GM23338 (cell line): Measurements from ENCODE around the gene TRAPPC3L. TPM values are rescaled to one million over a fixed set of nuclear protein-coding genes. Genes with fewer than 3 reads are reported as not detected.

Experiments
- ATAC-seq: fragments of 200-7000 bp; cut with Tn5 transposase; 3 replicates; pipeline ENCODE4 v1.9.1; 2020
- DNase-seq: peaks from one replicate; pipeline ENCODE4 v3.0.0-alpha.2; 2015; ENCODE audit warnings: low spot score
- H2AFZ ChIP-seq: fragments of 200-600 bp; sonication (generic); 2 replicates; pipeline ENCODE4 v1.8.0; 2016; ENCODE audit warnings: antibody characterized with exemption, mild to moderate bottlenecking, moderate library complexity
- H3F3A ChIP-seq: fragments of 200-600 bp; sonication (generic); replicated peaks from 2 replicates; pipeline ENCODE4 v1.8.0; 2017; ENCODE audit warnings: antibody characterized with exemption, mixed run types, low read depth
- H3K27ac ChIP-seq: fragments of 200-600 bp; sonication (generic); 2 replicates; pipeline ENCODE4 v1.6.1; 2016; ENCODE audit warnings: low read depth
- H3K27me3 ChIP-seq: fragments of 200-600 bp; sonication (generic); 2 replicates; pipeline ENCODE4 v1.8.0; 2016; ENCODE audit warnings: mild to moderate bottlenecking, mixed run types, moderate library complexity; ENCODE audit not compliant: insufficient read depth
- H3K36me3 ChIP-seq: fragments of 200-600 bp; sonication (generic); 2 replicates; pipeline ENCODE4 v1.8.0; 2016; ENCODE audit warnings: mild to moderate bottlenecking; ENCODE audit not compliant: insufficient read depth
- H3K4me1 ChIP-seq: fragments of 200-600 bp; sonication (generic); 2 replicates; pipeline ENCODE4 v1.8.0; 2016; ENCODE audit warnings: mild to moderate bottlenecking, moderate library complexity; ENCODE audit not compliant: insufficient read depth
- H3K4me2 ChIP-seq: fragments of 200-600 bp; sonication (generic); 2 replicates; pipeline ENCODE4 v1.7.1; 2017; ENCODE audit warnings: mixed run types
- H3K4me3 ChIP-seq: fragments of 200-600 bp; sonication (generic); 2 replicates; pipeline ENCODE4 v1.6.1; 2016; ENCODE audit warnings: mixed run types
- H3K79me2 ChIP-seq: fragments of 200-600 bp; sonication (generic); replicated peaks from 2 replicates; pipeline ENCODE4 v1.8.0; 2017; ENCODE audit warnings: mild to moderate bottlenecking; ENCODE audit not compliant: insufficient read depth
- H3K9me2 ChIP-seq: fragments of 200-600 bp; sonication (generic); 2 replicates; pipeline ENCODE4 v1.8.0; 2017; ENCODE audit not compliant: insufficient read depth
- H4K20me1 ChIP-seq: fragments of 200-600 bp; sonication (generic); replicated peaks from 2 replicates; pipeline ENCODE4 v1.8.0; 2017; ENCODE audit warnings: mild to moderate bottlenecking; ENCODE audit not compliant: insufficient read depth
- H3K27ac Mint-ChIP-seq: 2 replicates; pipeline ENCODE4 v1.8.0; 2020; ENCODE audit warnings: inconsistent platforms, mild to moderate bottlenecking, moderate library complexity, mixed read lengths
- H3K27me3 Mint-ChIP-seq: 3 replicates; pipeline ENCODE4 v1.8.0; 2022; ENCODE audit warnings: low read depth, mild to moderate bottlenecking, moderate library complexity, mixed read lengths, inconsistent platforms; ENCODE audit not compliant: insufficient read depth, poor library complexity
- H3K36me3 Mint-ChIP-seq: 3 replicates; pipeline ENCODE4 v1.8.0; 2021; ENCODE audit warnings: low read depth, mild to moderate bottlenecking, inconsistent platforms, moderate library complexity, mixed read lengths
- H3K4me1 Mint-ChIP-seq: 3 replicates; pipeline ENCODE4 v1.8.0; 2020; ENCODE audit warnings: mild to moderate bottlenecking, inconsistent platforms, mixed read lengths
- H3K4me3 Mint-ChIP-seq: 3 replicates; pipeline ENCODE4 v1.8.0; 2021; ENCODE audit warnings: moderate library complexity, mild to moderate bottlenecking, inconsistent platforms, mixed read lengths
- H3K9me3 Mint-ChIP-seq: 3 replicates; pipeline ENCODE4 v1.8.0; 2020; ENCODE audit warnings: moderate library complexity, mild to moderate bottlenecking, inconsistent platforms, mixed read lengths
- CREB1 ChIP-seq: fragments of 250-450 bp; sonication (Bioruptor Pico); IDR thresholded peaks from 2 replicates; pipeline ENCODE4 v1.5.0; 2020; ENCODE audit warnings: low read depth, mild to moderate bottlenecking, moderate library complexity
- ETS1 ChIP-seq: IDR thresholded peaks from 2 replicates; pipeline ENCODE4 v1.6.1; 2016; ENCODE audit warnings: antibody characterized with exemption
- EZH2 ChIP-seq: fragments of 200-600 bp; sonication (generic); IDR thresholded peaks from one replicate; pipeline ENCODE4 v1.8.0; 2017; ENCODE audit warnings: antibody characterized with exemption, mild to moderate bottlenecking, low read depth; ENCODE audit not compliant: unreplicated experiment
- EZH2phosphoT487 ChIP-seq: fragments of 200-600 bp; sonication (generic); IDR thresholded peaks from one replicate; pipeline ENCODE4 v1.8.1; 2018; ENCODE audit warnings: antibody characterized with exemption; ENCODE audit not compliant: unreplicated experiment
- JUNB ChIP-seq: IDR thresholded peaks from one replicate; pipeline ENCODE4 v1.6.1; 2016; ENCODE audit warnings: antibody characterized with exemption; ENCODE audit not compliant: unreplicated experiment
- NANOG ChIP-seq: IDR thresholded peaks from 2 replicates; pipeline ENCODE4 v1.6.1; 2016; ENCODE audit warnings: antibody characterized with exemption, borderline replicate concordance
- POLR2AphosphoS5 ChIP-seq: IDR thresholded peaks from 2 replicates; pipeline ENCODE4 v1.6.1; 2016; ENCODE audit warnings: antibody characterized with exemption, low read depth
- REST ChIP-seq: IDR thresholded peaks from one replicate; pipeline ENCODE4 v1.6.1; 2018; ENCODE audit warnings: antibody characterized with exemption; ENCODE audit not compliant: unreplicated experiment
- STAT1 ChIP-seq: IDR thresholded peaks from one replicate; pipeline ENCODE4 v1.6.1; 2016; ENCODE audit warnings: antibody characterized with exemption; ENCODE audit not compliant: unreplicated experiment
- ZNF114 ChIP-seq: fragments of 250-450 bp; sonication (Bioruptor Pico); IDR thresholded peaks from 2 replicates; pipeline ENCODE4 v1.5.0; 2020; ENCODE audit warnings: mild to moderate bottlenecking, moderate library complexity
- ZNF331 ChIP-seq: fragments of 250-450 bp; sonication (Bioruptor Pico); IDR thresholded peaks from 2 replicates; pipeline ENCODE4 v1.5.0; 2020; ENCODE audit warnings: low read depth, mild to moderate bottlenecking, moderate library complexity
- polyA plus RNA-seq: library from polyadenylated mRNA; unstranded; fragments of >200 nt; fragmentation: Nextera tagmentation; extraction: Ambion mirVana; gene quantifications from 2 replicates; pipeline ENCODE4 v1.2.1, GENCODE V29; 2016
- total RNA-seq: library from RNA; depleted of rRNA; stranded (reverse); fragments of >200 nt; shearing (Covaris generic); gene quantifications from 2 replicates; pipeline ENCODE4 v1.2.3, GENCODE V29; 2014
- TF ChIP-seq, protein P1 (sequence below), 2 experiments: fragments of 200-600 bp in 1 of 2; sonication (generic) in 1 of 2; conservative IDR thresholded peaks; 2 replicates each; pipeline versions ENCODE4 v1.5.1 to v1.6.1; 2016 to 2017; ENCODE audit warnings: antibody characterized with exemption in 2 of 2, low read depth in 2 of 2, mild to moderate bottlenecking in 2 of 2, moderate library complexity in 1 of 2
- TF ChIP-seq, protein P2 (sequence below): fragments of 250-450 bp; sonication (Bioruptor Pico); IDR thresholded peaks from 2 replicates; pipeline ENCODE4 v1.5.0; 2020; ENCODE audit warnings: mild to moderate bottlenecking, moderate library complexity

The TRAPPC3L gene
- total and polyA plus RNA-seq, 2 experiments from 2014 or later = not detected

GRCh38 chr6:116543149-116543548 is 2.3 kb downstream of the TRAPPC3L start:
- no peaks in the 10 kb centered on the region for H3K79me2 ChIP-seq
- H3K27me3 ChIP-seq = no peaks in the 10 kb centered on the region
- TF ChIP-seq REST (no peak), CREB1 (CRISPR knock-in tag) (no peak), ETS1 (no peak), EZH2phosphoT487 (no peak), ZNF114 (CRISPR knock-in tag) (no peak), EZH2 (no peak), NANOG (no peak), POLR2AphosphoS5 (no peak), STAT1 (no peak), JUNB (no peak), ZNF331 (CRISPR knock-in tag) (no peak)
- TF ChIP-seq, protein P1, sequence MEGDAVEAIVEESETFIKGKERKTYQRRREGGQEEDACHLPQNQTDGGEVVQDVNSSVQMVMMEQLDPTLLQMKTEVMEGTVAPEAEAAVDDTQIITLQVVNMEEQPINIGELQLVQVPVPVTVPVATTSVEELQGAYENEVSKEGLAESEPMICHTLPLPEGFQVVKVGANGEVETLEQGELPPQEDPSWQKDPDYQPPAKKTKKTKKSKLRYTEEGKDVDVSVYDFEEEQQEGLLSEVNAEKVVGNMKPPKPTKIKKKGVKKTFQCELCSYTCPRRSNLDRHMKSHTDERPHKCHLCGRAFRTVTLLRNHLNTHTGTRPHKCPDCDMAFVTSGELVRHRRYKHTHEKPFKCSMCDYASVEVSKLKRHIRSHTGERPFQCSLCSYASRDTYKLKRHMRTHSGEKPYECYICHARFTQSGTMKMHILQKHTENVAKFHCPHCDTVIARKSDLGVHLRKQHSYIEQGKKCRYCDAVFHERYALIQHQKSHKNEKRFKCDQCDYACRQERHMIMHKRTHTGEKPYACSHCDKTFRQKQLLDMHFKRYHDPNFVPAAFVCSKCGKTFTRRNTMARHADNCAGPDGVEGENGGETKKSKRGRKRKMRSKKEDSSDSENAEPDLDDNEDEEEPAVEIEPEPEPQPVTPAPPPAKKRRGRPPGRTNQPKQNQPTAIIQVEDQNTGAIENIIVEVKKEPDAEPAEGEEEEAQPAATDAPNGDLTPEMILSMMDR (conservative IDR thresholded peaks at IDR 0.05; ENCODE audit: low read depth in 2 of 2) = no peak
- TF ChIP-seq, protein P2, sequence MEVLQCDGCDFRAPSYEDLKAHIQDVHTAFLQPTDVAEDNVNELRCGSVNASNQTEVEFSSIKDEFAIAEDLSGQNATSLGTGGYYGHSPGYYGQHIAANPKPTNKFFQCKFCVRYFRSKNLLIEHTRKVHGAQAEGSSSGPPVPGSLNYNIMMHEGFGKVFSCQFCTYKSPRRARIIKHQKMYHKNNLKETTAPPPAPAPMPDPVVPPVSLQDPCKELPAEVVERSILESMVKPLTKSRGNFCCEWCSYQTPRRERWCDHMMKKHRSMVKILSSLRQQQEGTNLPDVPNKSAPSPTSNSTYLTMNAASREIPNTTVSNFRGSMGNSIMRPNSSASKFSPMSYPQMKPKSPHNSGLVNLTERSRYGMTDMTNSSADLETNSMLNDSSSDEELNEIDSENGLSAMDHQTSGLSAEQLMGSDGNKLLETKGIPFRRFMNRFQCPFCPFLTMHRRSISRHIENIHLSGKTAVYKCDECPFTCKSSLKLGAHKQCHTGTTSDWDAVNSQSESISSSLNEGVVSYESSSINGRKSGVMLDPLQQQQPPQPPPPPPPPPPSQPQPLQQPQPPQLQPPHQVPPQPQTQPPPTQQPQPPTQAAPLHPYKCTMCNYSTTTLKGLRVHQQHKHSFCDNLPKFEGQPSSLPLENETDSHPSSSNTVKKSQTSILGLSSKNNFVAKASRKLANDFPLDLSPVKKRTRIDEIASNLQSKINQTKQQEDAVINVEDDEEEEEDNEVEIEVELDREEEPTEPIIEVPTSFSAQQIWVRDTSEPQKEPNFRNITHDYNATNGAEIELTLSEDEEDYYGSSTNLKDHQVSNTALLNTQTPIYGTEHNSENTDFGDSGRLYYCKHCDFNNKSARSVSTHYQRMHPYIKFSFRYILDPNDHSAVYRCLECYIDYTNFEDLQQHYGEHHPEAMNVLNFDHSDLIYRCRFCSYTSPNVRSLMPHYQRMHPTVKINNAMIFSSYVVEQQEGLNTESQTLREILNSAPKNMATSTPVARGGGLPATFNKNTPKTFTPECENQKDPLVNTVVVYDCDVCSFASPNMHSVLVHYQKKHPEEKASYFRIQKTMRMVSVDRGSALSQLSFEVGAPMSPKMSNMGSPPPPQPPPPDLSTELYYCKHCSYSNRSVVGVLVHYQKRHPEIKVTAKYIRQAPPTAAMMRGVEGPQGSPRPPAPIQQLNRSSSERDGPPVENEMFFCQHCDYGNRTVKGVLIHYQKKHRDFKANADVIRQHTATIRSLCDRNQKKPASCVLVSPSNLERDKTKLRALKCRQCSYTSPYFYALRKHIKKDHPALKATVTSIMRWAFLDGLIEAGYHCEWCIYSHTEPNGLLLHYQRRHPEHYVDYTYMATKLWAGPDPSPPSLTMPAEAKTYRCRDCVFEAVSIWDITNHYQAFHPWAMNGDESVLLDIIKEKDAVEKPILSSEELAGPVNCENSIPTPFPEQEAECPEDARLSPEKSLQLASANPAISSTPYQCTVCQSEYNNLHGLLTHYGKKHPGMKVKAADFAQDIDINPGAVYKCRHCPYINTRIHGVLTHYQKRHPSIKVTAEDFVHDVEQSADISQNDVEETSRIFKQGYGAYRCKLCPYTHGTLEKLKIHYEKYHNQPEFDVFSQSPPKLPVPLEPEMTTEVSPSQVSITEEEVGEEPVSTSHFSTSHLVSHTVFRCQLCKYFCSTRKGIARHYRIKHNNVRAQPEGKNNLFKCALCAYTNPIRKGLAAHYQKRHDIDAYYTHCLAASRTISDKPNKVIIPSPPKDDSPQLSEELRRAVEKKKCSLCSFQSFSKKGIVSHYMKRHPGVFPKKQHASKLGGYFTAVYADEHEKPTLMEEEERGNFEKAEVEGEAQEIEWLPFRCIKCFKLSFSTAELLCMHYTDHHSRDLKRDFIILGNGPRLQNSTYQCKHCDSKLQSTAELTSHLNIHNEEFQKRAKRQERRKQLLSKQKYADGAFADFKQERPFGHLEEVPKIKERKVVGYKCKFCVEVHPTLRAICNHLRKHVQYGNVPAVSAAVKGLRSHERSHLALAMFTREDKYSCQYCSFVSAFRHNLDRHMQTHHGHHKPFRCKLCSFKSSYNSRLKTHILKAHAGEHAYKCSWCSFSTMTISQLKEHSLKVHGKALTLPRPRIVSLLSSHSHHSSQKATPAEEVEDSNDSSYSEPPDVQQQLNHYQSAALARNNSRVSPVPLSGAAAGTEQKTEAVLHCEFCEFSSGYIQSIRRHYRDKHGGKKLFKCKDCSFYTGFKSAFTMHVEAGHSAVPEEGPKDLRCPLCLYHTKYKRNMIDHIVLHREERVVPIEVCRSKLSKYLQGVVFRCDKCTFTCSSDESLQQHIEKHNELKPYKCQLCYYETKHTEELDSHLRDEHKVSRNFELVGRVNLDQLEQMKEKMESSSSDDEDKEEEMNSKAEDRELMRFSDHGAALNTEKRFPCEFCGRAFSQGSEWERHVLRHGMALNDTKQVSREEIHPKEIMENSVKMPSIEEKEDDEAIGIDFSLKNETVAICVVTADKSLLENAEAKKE = no peak
- DNase-seq (no peak), ATAC-seq (no peak)
- no peaks in the 10 kb centered on the region for H4K20me1 ChIP-seq
- H3K27me3 Mint-ChIP-seq = no peaks in the 10 kb centered on the region
- H3K36me3 Mint-ChIP-seq = no peaks in the 10 kb centered on the region
- H3K4me1 ChIP-seq = no peaks in the 10 kb centered on the region; the same call in 1 of the 2 replicates
- no peaks in the 10 kb centered on the region for H3K36me3 ChIP-seq
- H3F3A ChIP-seq = no peaks in the 10 kb centered on the region
- H3K27ac Mint-ChIP-seq = no peak overlapping the region
- no peak overlapping the region for H3K4me3 Mint-ChIP-seq
- H3K4me2 ChIP-seq = no peak overlapping the region
- H2AFZ ChIP-seq = no peak overlapping the region
- peaks cover 8% of the 10 kb centered on the region; the same call in 2 of the 3 replicates for H3K4me1 Mint-ChIP-seq
- no peaks in the 10 kb centered on the region for H3K9me2 ChIP-seq
- no peak overlapping the region for H3K27ac ChIP-seq
- no peaks in the 10 kb centered on the region for H3K9me3 Mint-ChIP-seq
- no peak overlapping the region for H3K4me3 ChIP-seq
